OCI-LY7 (cell line): Measurements from ENCODE around the gene PSMG1.

Source experiments
- EZH2phosphoT487 ChIP-seq: fragments of 200-600 bp; sonication (generic); IDR thresholded peaks from 2 replicates; pipeline ENCODE4 v1.6.1; 2018; ENCODE audit warnings: low read depth, borderline replicate concordance, mild to moderate bottlenecking, mixed run types, antibody characterized with exemption, low read length, moderate library complexity, mixed read lengths
- TF ChIP-seq, protein P1 (sequence below): fragments of 200-600 bp; sonication (generic); conservative IDR thresholded peaks from 2 replicates; pipeline ENCODE4 v1.5.1; 2014; ENCODE audit warnings: mild to moderate bottlenecking, antibody characterized with exemption, low read length, moderate library complexity, mixed read lengths

DNA sequence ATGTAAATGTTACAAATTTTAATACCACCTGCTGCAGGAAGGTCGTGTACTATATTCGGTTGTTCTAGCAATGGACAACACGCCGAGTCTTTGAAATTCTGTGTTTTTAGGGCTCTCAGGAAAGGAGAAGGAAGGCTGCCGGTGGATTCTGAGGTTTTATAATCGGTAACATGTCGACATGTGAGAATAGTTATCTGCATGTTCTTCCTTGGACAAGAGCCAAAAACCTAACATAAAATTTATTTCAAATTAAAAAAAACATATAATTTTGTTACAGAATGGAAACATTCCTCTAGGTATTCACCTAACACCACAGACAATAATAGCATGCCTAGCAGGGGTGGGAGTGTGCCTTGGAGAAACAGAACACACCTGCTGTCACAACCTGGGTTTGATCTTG lies 4.8 kb downstream of the PSMG1 start:
- TF ChIP-seq, protein P1, sequence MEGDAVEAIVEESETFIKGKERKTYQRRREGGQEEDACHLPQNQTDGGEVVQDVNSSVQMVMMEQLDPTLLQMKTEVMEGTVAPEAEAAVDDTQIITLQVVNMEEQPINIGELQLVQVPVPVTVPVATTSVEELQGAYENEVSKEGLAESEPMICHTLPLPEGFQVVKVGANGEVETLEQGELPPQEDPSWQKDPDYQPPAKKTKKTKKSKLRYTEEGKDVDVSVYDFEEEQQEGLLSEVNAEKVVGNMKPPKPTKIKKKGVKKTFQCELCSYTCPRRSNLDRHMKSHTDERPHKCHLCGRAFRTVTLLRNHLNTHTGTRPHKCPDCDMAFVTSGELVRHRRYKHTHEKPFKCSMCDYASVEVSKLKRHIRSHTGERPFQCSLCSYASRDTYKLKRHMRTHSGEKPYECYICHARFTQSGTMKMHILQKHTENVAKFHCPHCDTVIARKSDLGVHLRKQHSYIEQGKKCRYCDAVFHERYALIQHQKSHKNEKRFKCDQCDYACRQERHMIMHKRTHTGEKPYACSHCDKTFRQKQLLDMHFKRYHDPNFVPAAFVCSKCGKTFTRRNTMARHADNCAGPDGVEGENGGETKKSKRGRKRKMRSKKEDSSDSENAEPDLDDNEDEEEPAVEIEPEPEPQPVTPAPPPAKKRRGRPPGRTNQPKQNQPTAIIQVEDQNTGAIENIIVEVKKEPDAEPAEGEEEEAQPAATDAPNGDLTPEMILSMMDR, result no peak
- TF ChIP-seq EZH2phosphoT487, result no peak
